ENCODE results near the gene DSC3.

DSC3 gene

GRCh38 chr18:31042406-31043181 is at the start of gene DSC3:
Gene DSC3, minus strand, starts transcription at chr18:31042742. Its CDS starts 82 bp downstream, at chr18:31042660.
- no peak for DNase-seq (ENCODE audit: low spot score)

GRCh38 chr18:31091350-31091749 is 48.8 kb upstream of the DSC3 start:
- no peak for DNase-seq (ENCODE audit: low spot score)

- DNase-seq (ENCODE audit: low spot score): no peak
Observed at GRCh38 chr18:31088532-31088931, 46.0 kb upstream of the DSC3 start.

- DNase-seq (ENCODE audit: low spot score): no peak
Observed at GRCh38 chr18:31079973-31080372, 37.4 kb upstream of the DSC3 start.

- DNase-seq (ENCODE audit: low spot score): no peak
Observed at GRCh38 chr18:31077878-31078277, 35.3 kb upstream of the DSC3 start.

GRCh38 chr18:31072175-31072574 is 29.6 kb upstream of the DSC3 start:
- no peak for DNase-seq (ENCODE audit: low spot score)

- no peak for DNase-seq (ENCODE audit: low spot score)
Observed at GRCh38 chr18:31070206-31070605, 27.7 kb upstream of the DSC3 start.

- DNase-seq (ENCODE audit: low spot score): no peak
Observed at GRCh38 chr18:31066266-31066665, 23.7 kb upstream of the DSC3 start.

- no peak for DNase-seq (ENCODE audit: low spot score)
Observed at GRCh38 chr18:31065036-31065773, 22.7 kb upstream of the DSC3 start.

GRCh38 chr18:31064130-31064529 is 21.6 kb upstream of the DSC3 start:
- no peak for DNase-seq (ENCODE audit: low spot score)

- no peak for DNase-seq (ENCODE audit: low spot score)
Observed at GRCh38 chr18:31061945-31062344, 19.4 kb upstream of the DSC3 start.

- no peak for DNase-seq (ENCODE audit: low spot score)
Observed at GRCh38 chr18:31058897-31059296, 16.4 kb upstream of the DSC3 start.

GRCh38 chr18:31057917-31058316 is 15.4 kb upstream of the DSC3 start:
- no peak for DNase-seq (ENCODE audit: low spot score)

- no peak for DNase-seq (ENCODE audit: low spot score)
Observed at GRCh38 chr18:31057051-31057450, 14.5 kb upstream of the DSC3 start.

- DNase-seq (ENCODE audit: low spot score): no peak
Observed at GRCh38 chr18:31056296-31056695, 13.8 kb upstream of the DSC3 start.

GRCh38 chr18:31050635-31051034 is 8.1 kb upstream of the DSC3 start:
- DNase-seq (ENCODE audit: low spot score): no peak

GRCh38 chr18:31049189-31049588 is 6.6 kb upstream of the DSC3 start:
- no peak for DNase-seq (ENCODE audit: low spot score)

- DNase-seq (ENCODE audit: low spot score): no peak
Observed at GRCh38 chr18:31048216-31048615, 5.7 kb upstream of the DSC3 start.

- no peak for DNase-seq (ENCODE audit: low spot score)
Observed at GRCh38 chr18:31046916-31047315, 4.4 kb upstream of the DSC3 start.

- DNase-seq (ENCODE audit: low spot score): no peak
Observed at GRCh38 chr18:31045599-31045998, 3.1 kb upstream of the DSC3 start.

- no peak for DNase-seq (ENCODE audit: low spot score)
Observed at GRCh38 chr18:31044926-31045325, 2.4 kb upstream of the DSC3 start.

GRCh38 chr18:31043709-31044108 is 1.2 kb upstream of the DSC3 start:
- DNase-seq (ENCODE audit: low spot score): no peak

GRCh38 chr18:31042084-31042405 is 497 bp downstream of the DSC3 start:
- DNase-seq (ENCODE audit: low spot score): no peak

Measured in AG08395 (cell line).